Loucy (cell line): ENCODE data around the gene TP53INP2.

Experiments
- H2AFZ ChIP-seq: fragments of 200-600 bp; sonication (generic); 2 replicates; pipeline ENCODE4 v1.6.0; 2016; ENCODE audit warnings: antibody characterized with exemption, mild to moderate bottlenecking, low read length, moderate library complexity
- H3F3A ChIP-seq: fragments of 200-600 bp; 2 replicates; pipeline ENCODE4 v1.6.0; 2016; ENCODE audit warnings: antibody characterized with exemption, low read depth, mild to moderate bottlenecking
- H3K27me3 ChIP-seq: fragments of 200-600 bp; sonication (generic); 2 replicates; pipeline ENCODE4 v1.6.1; 2014; ENCODE audit warnings: low read length, mild to moderate bottlenecking; ENCODE audit not compliant: insufficient read depth, poor library complexity, severe bottlenecking
- H3K36me3 ChIP-seq: fragments of 200-600 bp; sonication (generic); 2 replicates; pipeline ENCODE4 v1.6.1; 2016; ENCODE audit warnings: low read length; ENCODE audit not compliant: insufficient read depth
- H3K4me1 ChIP-seq: fragments of 200-600 bp; sonication (generic); 2 replicates; pipeline ENCODE4 v1.5.1; 2014; ENCODE audit warnings: low read length, mild to moderate bottlenecking; ENCODE audit not compliant: insufficient read depth, poor library complexity, severe bottlenecking
- H3K4me2 ChIP-seq: fragments of 200-600 bp; sonication (generic); 2 replicates; pipeline ENCODE4 v1.6.0; 2014; ENCODE audit warnings: antibody characterized with exemption, low read length, low read depth, mild to moderate bottlenecking; ENCODE audit not compliant: poor library complexity, severe bottlenecking
- H3K4me3 ChIP-seq: fragments of 200-600 bp; sonication (generic); 2 replicates; pipeline ENCODE4 v1.5.1; 2014; ENCODE audit warnings: low read length, mild to moderate bottlenecking, mixed read lengths; ENCODE audit not compliant: poor library complexity, severe bottlenecking
- H3K79me2 ChIP-seq: fragments of 200-600 bp; sonication (generic); 2 replicates; pipeline ENCODE4 v1.6.1; 2014; ENCODE audit warnings: low read length; ENCODE audit not compliant: insufficient read depth
- H3K9ac ChIP-seq: fragments of 200-600 bp; sonication (generic); 2 replicates; pipeline ENCODE4 v1.6.0; 2014; ENCODE audit warnings: mild to moderate bottlenecking, low read depth, low read length, moderate library complexity; ENCODE audit not compliant: poor library complexity, severe bottlenecking
- H3K9me2 ChIP-seq: fragments of 200-600 bp; sonication (generic); replicated peaks from 2 replicates; pipeline ENCODE4 v1.6.1; 2016; ENCODE audit warnings: low read depth, low read length, mixed read lengths
- H3K9me3 ChIP-seq: fragments of 200-600 bp; sonication (generic); 2 replicates; pipeline ENCODE4 v1.6.1; 2014; ENCODE audit warnings: mild to moderate bottlenecking, antibody characterized with exemption, low read length, low read depth; ENCODE audit not compliant: insufficient read depth
- H4K20me1 ChIP-seq: fragments of 200-600 bp; sonication (generic); 2 replicates; pipeline ENCODE4 v1.6.0; 2014; ENCODE audit warnings: antibody characterized with exemption, low read length, mild to moderate bottlenecking; ENCODE audit not compliant: insufficient read depth, poor library complexity, severe bottlenecking
- CTCF ChIP-seq: fragments of 200-600 bp; sonication (generic); conservative IDR thresholded peaks from 2 replicates; pipeline ENCODE4 v1.5.1; 2014; ENCODE audit warnings: mild to moderate bottlenecking, antibody characterized with exemption, low read length
- EZH2phosphoT487 ChIP-seq: fragments of 200-600 bp; IDR thresholded peaks from 2 replicates; pipeline ENCODE4 v1.6.1; 2018; ENCODE audit warnings: antibody characterized with exemption, mild to moderate bottlenecking, moderate library complexity, borderline replicate concordance

Gene TP53INP2

GRCh38 chr20:34748709-34749108, 44.6 kb downstream of the TP53INP2 start:
- Histone ChIP-seq H3K27me3 (no peaks in the 10 kb centered on the region), H3K9me3 (no peaks in the 10 kb centered on the region), H3K4me3 (no peak overlapping the region), H3K4me2 (no peak overlapping the region), H4K20me1 (no peaks in the 10 kb centered on the region), H3K79me2 (no peaks in the 10 kb centered on the region), H2AFZ (no peak overlapping the region), H3K36me3 (peaks cover 59% of the 10 kb centered on the region; the same call in 1 of the 2 replicates), H3K9me2 (no peaks in the 10 kb centered on the region), H3F3A (no peaks in the 10 kb centered on the region), H3K4me1 (no peaks in the 10 kb centered on the region), H3K9ac (no peak overlapping the region)
- TF ChIP-seq CTCF (no peak), EZH2phosphoT487 (no peak)

GRCh38 chr20:34750484-34750883, 46.3 kb downstream of the TP53INP2 start:
- TF ChIP-seq EZH2phosphoT487 (no peak), CTCF (no peak)
- H2AFZ ChIP-seq: no peak overlapping the region
- H3K9me2 ChIP-seq: no peaks in the 10 kb centered on the region
- H3K4me3 ChIP-seq: no peak overlapping the region
- no peaks in the 10 kb centered on the region for H4K20me1 ChIP-seq
- no peaks in the 10 kb centered on the region for H3K79me2 ChIP-seq
- no peaks in the 10 kb centered on the region for H3K4me1 ChIP-seq
- no peaks in the 10 kb centered on the region for H3K27me3 ChIP-seq
- peaks cover 60% of the 10 kb centered on the region; the same call in 1 of the 2 replicates for H3K36me3 ChIP-seq
- H3K9me3 ChIP-seq: no peaks in the 10 kb centered on the region
- no peak overlapping the region for H3K9ac ChIP-seq
- H3K4me2 ChIP-seq: no peak overlapping the region
- H3F3A ChIP-seq: no peaks in the 10 kb centered on the region

- H3K9me3 ChIP-seq: no peaks in the 10 kb centered on the region
- H3K79me2 ChIP-seq: no peaks in the 10 kb centered on the region
- H3K9ac ChIP-seq: no peak overlapping the region
- no peaks in the 10 kb centered on the region for H3K4me1 ChIP-seq
- H3K4me3 ChIP-seq: no peak overlapping the region
- TF ChIP-seq CTCF: no peak
- TF ChIP-seq EZH2phosphoT487: no peak
- no peaks in the 10 kb centered on the region for H3K9me2 ChIP-seq
- H3F3A ChIP-seq: no peaks in the 10 kb centered on the region
- no peaks in the 10 kb centered on the region for H3K27me3 ChIP-seq
- peaks cover 58% of the 10 kb centered on the region; the same call in 1 of the 2 replicates for H3K36me3 ChIP-seq
- no peak overlapping the region for H3K4me2 ChIP-seq
- H4K20me1 ChIP-seq: no peaks in the 10 kb centered on the region
- H2AFZ ChIP-seq: no peak overlapping the region
Observed at GRCh38 chr20:34751453-34751852, 47.3 kb downstream of the TP53INP2 start.
